ENCODE data around the gene AADACL2.

AADACL2 gene, protein sequence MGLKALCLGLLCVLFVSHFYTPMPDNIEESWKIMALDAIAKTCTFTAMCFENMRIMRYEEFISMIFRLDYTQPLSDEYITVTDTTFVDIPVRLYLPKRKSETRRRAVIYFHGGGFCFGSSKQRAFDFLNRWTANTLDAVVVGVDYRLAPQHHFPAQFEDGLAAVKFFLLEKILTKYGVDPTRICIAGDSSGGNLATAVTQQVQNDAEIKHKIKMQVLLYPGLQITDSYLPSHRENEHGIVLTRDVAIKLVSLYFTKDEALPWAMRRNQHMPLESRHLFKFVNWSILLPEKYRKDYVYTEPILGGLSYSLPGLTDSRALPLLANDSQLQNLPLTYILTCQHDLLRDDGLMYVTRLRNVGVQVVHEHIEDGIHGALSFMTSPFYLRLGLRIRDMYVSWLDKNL

GRCh38 chr3:151733613-151734012 is at the start of gene AADACL2:
Gene AADACL2, plus strand, starts transcription at chr3:151733927. Its CDS starts 109 bp downstream, at chr3:151734036.
- TF ChIP-seq GATA3 (IDR thresholded peaks at IDR 0.05; ENCODE audit: low read depth, low read length) (no peak), GATA2 (IDR thresholded peaks at IDR 0.05; ENCODE audit: low read depth, low read length) (no peak)

- TF ChIP-seq GATA2 (IDR thresholded peaks at IDR 0.05; ENCODE audit: low read depth, low read length) (no peak), GATA3 (IDR thresholded peaks at IDR 0.05; ENCODE audit: low read depth, low read length) (no peak)
Observed at GRCh38 chr3:151684094-151684493, 49.6 kb upstream of the AADACL2 start.

DNA sequence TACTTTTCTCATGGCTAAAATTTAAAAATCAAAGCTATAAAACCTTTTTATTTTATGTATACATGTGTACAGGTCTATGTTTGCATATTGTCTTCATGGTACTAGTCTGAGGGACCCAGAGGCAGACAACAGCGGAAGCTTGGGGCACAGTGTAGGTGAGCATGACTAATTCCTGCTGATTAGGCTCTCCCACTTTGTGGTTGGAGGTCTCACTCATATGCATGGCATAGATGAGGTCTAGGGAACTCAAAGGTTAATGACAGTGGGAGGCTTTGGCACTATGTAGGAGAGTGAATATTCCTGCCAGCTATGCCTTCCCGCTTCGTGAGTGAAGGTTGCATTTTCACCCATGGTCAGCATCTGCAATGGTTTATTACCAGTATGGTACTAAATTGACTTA is 47.5 kb upstream of the AADACL2 start:
- TF ChIP-seq GATA2 (IDR thresholded peaks at IDR 0.05; ENCODE audit: low read depth, low read length) (no peak), GATA3 (IDR thresholded peaks at IDR 0.05; ENCODE audit: low read depth, low read length) (no peak)

- TF ChIP-seq GATA3 (IDR thresholded peaks at IDR 0.05; ENCODE audit: low read depth, low read length) = no peak
Observed at GRCh38 chr3:151687076-151687475, 46.7 kb upstream of the AADACL2 start.

DNA sequence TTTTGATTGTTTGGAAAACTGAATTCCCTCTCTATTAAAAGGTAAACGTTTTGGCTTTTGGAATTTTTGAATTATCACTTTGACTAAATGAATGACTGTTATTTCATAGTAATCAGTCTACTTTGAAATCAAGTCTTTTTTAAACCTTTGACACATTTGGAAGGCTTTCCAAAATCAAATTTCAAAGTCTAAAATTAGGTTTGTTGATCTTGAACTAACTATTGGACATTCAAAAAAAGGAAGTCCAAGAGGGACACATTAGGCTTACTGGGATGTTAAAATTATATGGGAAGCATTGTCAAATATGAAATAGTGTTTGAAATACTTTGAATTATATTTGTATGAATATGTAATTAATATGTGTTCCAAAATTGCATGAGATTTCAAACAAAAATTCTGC is 45.2 kb upstream of the AADACL2 start:
- TF ChIP-seq GATA3 (IDR thresholded peaks at IDR 0.05; ENCODE audit: low read depth, low read length) = no peak

GRCh38 chr3:151690645-151691044 is 43.1 kb upstream of the AADACL2 start:
- TF ChIP-seq GATA3 (IDR thresholded peaks at IDR 0.05; ENCODE audit: low read depth, low read length) (no peak), GATA2 (IDR thresholded peaks at IDR 0.05; ENCODE audit: low read depth, low read length) (no peak)

DNA sequence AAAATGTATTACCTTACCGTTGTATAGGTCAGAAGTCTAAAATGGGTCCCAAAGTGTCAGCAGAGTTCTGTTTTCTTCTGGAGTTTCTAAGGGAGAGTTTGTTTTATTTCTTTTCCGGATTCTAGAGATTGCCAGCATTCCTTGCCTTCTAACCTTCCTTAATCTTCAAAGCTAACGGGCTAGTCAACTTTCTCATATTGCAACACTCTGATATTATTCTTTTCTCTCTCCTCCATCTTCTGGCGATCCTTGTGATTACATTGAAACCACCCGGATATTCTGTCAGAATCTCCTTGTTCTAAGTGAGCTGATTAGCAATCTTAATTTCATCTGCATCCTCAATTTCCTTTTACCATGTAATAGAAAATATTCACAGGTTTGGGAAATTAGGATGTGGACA is 36.2 kb upstream of the AADACL2 start:
- TF ChIP-seq GATA3 (IDR thresholded peaks at IDR 0.05; ENCODE audit: low read depth, low read length) (no peak), GATA2 (IDR thresholded peaks at IDR 0.05; ENCODE audit: low read depth, low read length) (no peak)

GRCh38 chr3:151707216-151707615 is 26.5 kb upstream of the AADACL2 start:
- no peak for TF ChIP-seq GATA2 (IDR thresholded peaks at IDR 0.05; ENCODE audit: low read depth, low read length)
- TF ChIP-seq GATA3 (IDR thresholded peaks at IDR 0.05; ENCODE audit: low read depth, low read length) = no peak

DNA sequence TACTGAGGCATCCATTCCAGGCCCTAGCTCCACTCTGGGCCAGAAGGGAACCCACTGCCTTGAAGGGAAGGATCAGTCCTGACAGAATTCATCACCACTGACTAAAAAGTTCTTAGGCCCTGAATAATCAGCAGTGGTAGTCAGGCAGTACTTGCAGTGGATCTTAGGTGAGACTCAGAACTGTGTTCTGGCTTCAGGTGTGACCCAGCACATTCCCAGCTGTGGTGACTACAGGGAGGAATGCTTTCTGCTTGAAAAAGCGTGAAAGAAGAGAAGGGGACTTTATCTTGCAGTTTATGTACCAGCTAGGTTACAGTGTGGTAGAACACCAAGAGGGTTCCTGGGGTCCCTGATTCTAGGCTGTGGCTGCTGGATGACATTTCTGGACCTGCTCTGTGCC is 24.9 kb upstream of the AADACL2 start:
- TF ChIP-seq GATA3 (IDR thresholded peaks at IDR 0.05; ENCODE audit: low read depth, low read length) (no peak), GATA2 (IDR thresholded peaks at IDR 0.05; ENCODE audit: low read depth, low read length) (no peak)

DNA sequence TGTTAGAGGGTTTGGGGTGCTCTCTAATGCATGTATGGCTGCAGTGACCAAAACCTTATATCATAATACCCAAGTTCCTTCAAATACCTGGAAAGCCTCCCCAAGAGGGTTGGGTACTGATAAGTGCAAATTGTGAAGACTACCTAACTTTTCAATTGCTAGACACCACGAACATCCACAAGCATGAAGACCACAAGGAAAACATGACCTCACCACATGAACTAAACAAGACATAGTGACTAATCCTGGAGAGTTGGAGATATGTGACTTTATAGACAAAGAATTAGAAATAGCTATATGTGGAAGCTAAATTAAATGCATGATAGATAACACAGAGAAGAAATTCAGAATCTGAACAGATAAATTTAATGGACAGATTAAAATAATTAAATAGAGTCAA is 23.9 kb upstream of the AADACL2 start:
- TF ChIP-seq GATA2 (IDR thresholded peaks at IDR 0.05; ENCODE audit: low read depth, low read length) = no peak
- TF ChIP-seq GATA3 (IDR thresholded peaks at IDR 0.05; ENCODE audit: low read depth, low read length) = no peak

GRCh38 chr3:151721294-151721693 is 12.4 kb upstream of the AADACL2 start:
- TF ChIP-seq GATA3 (IDR thresholded peaks at IDR 0.05; ENCODE audit: low read depth, low read length) = no peak
- TF ChIP-seq GATA2 (IDR thresholded peaks at IDR 0.05; ENCODE audit: low read depth, low read length) = no peak

GRCh38 chr3:151722856-151723255 is 10.9 kb upstream of the AADACL2 start:
- TF ChIP-seq GATA3 (IDR thresholded peaks at IDR 0.05; ENCODE audit: low read depth, low read length) = no peak
- no peak for TF ChIP-seq GATA2 (IDR thresholded peaks at IDR 0.05; ENCODE audit: low read depth, low read length)

GRCh38 chr3:151724576-151725562 is 8.9 kb upstream of the AADACL2 start:
- TF ChIP-seq GATA2 (IDR thresholded peaks at IDR 0.05; ENCODE audit: low read depth, low read length) (no peak), GATA3 (IDR thresholded peaks at IDR 0.05; ENCODE audit: low read depth, low read length) (no peak)

DNA sequence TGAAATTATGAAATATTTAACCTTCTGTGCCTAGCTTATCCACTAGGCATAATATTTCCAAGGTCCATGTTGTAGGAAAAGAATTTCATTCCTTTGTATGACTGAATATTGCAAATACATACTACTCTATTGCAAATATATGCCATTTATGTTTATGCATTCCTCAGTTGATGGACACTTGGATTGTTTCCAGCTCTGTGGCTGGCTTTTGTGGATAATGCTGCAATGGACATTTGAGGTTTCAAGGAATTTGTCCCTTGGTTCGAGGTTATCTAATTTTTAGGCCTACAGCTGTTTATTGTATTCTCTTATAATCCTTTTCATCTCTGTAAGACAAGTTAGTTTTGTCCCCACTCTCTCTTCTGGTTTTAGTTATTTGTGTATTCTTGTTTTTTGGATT is 7.7 kb upstream of the AADACL2 start:
- TF ChIP-seq GATA3 (IDR thresholded peaks at IDR 0.05; ENCODE audit: low read depth, low read length) (no peak), GATA2 (IDR thresholded peaks at IDR 0.05; ENCODE audit: low read depth, low read length) (no peak)

DNA sequence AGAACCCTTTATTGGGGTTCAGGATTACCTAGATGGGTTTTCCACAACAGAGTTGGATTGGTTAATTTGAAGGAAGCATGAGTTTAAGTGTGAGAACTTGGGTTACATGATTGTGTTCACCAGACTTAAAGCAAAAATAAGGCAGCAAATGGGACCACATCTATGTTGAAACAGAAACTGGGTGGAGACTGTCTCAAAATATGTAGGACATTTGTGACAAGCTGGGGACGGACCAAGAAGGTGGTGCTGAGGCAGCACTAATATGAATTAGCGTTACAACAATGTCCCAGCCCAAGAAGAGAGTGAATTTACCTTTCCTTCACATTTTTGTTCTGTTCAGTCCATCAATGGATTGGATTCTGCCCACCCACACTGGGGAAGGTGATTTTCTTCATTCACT is 866 bp upstream of the AADACL2 start:
- no peak for TF ChIP-seq GATA3 (IDR thresholded peaks at IDR 0.05; ENCODE audit: low read depth, low read length)
- no peak for TF ChIP-seq GATA2 (IDR thresholded peaks at IDR 0.05; ENCODE audit: low read depth, low read length)
